Neural progenitor cell (in vitro differentiated cells): Measurements from ENCODE around the gene VARS1. TPM values are rescaled to one million over a fixed set of nuclear protein-coding genes. Genes with fewer than 3 reads are reported as not detected.
"Not testable (repeated sequence)": the region's sequence is repeated elsewhere in the genome, so short reads cannot be mapped to it uniquely, and the experiment has no call there.

Source experiments
- DNase-seq: peaks from one replicate; pipeline ENCODE4 v3.0.0-alpha.2; 2016; ENCODE audit warnings: low spot score
- H2AFZ ChIP-seq: fragments of 200-600 bp; sonication (generic); replicated peaks from 2 replicates; pipeline ENCODE4 v1.6.1; 2016; ENCODE audit warnings: antibody characterized with exemption
- H3F3A ChIP-seq: fragments of 200-600 bp; sonication (generic); 2 replicates; pipeline ENCODE4 v1.6.1; 2016; ENCODE audit warnings: antibody characterized with exemption, low read depth
- H3K27ac ChIP-seq: fragments of 200-600 bp; sonication (generic); 2 replicates; pipeline ENCODE4 v1.5.1; 2016; ENCODE audit warnings: mild to moderate bottlenecking
- H3K27me3 ChIP-seq: fragments of 200-600 bp; sonication (generic); 2 replicates; pipeline ENCODE4 v1.6.1; 2016; ENCODE audit warnings: mild to moderate bottlenecking, moderate library complexity
- H3K36me3 ChIP-seq: fragments of 200-600 bp; sonication (generic); 2 replicates; pipeline ENCODE4 v1.5.1; 2016
- H3K4me1 ChIP-seq: fragments of 200-600 bp; sonication (generic); 2 replicates; pipeline ENCODE4 v1.6.1; 2016; ENCODE audit warnings: mixed run types
- H3K4me2 ChIP-seq: fragments of 200-600 bp; sonication (generic); 2 replicates; pipeline ENCODE4 v1.6.1; 2016
- H3K4me3 ChIP-seq: fragments of 200-600 bp; sonication (generic); 2 replicates; pipeline ENCODE4 v1.5.1; 2016
- H3K79me2 ChIP-seq: fragments of 200-600 bp; sonication (generic); 2 replicates; pipeline ENCODE4 v1.6.1; 2016; ENCODE audit warnings: low read depth
- H3K9ac ChIP-seq: fragments of 200-600 bp; sonication (generic); 2 replicates; pipeline ENCODE4 v1.6.1; 2016
- H3K9me3 ChIP-seq: fragments of 200-600 bp; sonication (generic); 2 replicates; pipeline ENCODE4 v1.5.1; 2016; ENCODE audit warnings: low read depth
- H4K20me1 ChIP-seq: fragments of 200-600 bp; sonication (generic); 2 replicates; pipeline ENCODE4 v1.6.1; 2016; ENCODE audit warnings: low read depth
- H3K27ac Mint-ChIP-seq: 3 replicates; pipeline ENCODE4 v1.8.0; 2021; ENCODE audit warnings: mixed read lengths
- H3K27me3 Mint-ChIP-seq: 2 replicates; pipeline ENCODE4 v1.8.0; 2022; ENCODE audit warnings: low read depth, mild to moderate bottlenecking, inconsistent platforms, moderate library complexity, mixed read lengths; ENCODE audit not compliant: insufficient read depth
- H3K36me3 Mint-ChIP-seq: 3 replicates; pipeline ENCODE4 v1.8.0; 2021; ENCODE audit warnings: mixed read lengths
- H3K4me1 Mint-ChIP-seq: 3 replicates; pipeline ENCODE4 v1.8.0; 2021; ENCODE audit warnings: mixed read lengths
- H3K4me3 Mint-ChIP-seq: 3 replicates; pipeline ENCODE4 v1.8.0; 2021; ENCODE audit warnings: mild to moderate bottlenecking, moderate library complexity, mixed read lengths
- H3K9me3 Mint-ChIP-seq: 3 replicates; pipeline ENCODE4 v1.8.0; 2020; ENCODE audit warnings: mixed read lengths
- EZH2 ChIP-seq: fragments of 200-600 bp; sonication (generic); IDR thresholded peaks from 2 replicates; pipeline ENCODE4 v1.6.1; 2017; ENCODE audit warnings: antibody characterized with exemption, mild to moderate bottlenecking, moderate library complexity
- EZH2phosphoT487 ChIP-seq: fragments of 200-600 bp; sonication (generic); IDR thresholded peaks from 2 replicates; pipeline ENCODE4 v1.6.1; 2017; ENCODE audit warnings: antibody characterized with exemption
- total RNA-seq: library from RNA; depleted of rRNA; stranded (reverse); fragments of >200 nt; gene quantifications from 2 replicates; pipeline ENCODE4 v1.2.3, GENCODE V29; 2015; ENCODE audit warnings: low replicate concordance
- TF ChIP-seq, protein P1 (sequence below): fragments of 200-600 bp; sonication (generic); IDR thresholded peaks from 2 replicates; pipeline ENCODE4 v1.5.1; 2017; ENCODE audit warnings: antibody characterized with exemption, mild to moderate bottlenecking

The VARS1 gene
- total RNA-seq, 1 donor from 2014 or later, result 34.1 TPM

DNA sequence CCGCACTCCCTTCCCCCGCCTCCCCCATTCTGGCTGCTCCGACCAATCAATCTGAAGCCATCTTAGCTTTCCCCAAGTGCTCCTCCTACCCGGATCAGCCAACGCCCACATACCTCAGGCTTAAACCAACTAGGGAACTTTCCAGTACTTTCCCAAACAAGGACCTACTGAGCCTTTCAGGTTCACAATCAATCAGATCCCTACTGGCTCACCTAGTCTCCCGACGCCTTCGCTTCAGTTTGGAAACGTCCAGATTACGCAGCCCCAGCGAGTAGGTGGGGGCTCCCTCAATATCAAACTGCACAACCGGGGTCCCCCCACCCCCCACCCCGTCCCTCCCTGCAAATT lies 19.1 kb upstream of the VARS1 start:
- Histone ChIP-seq H2AFZ (no peak overlapping the region), H3K36me3 (no peaks in the 10 kb centered on the region), H3K27ac (peak overlapping the region; percentile 85), H3K9me3 (no peaks in the 10 kb centered on the region), H4K20me1 (no peaks in the 10 kb centered on the region), H3K4me1 (peaks cover 13% of the 10 kb centered on the region), H3F3A (peaks cover 40% of the 10 kb centered on the region), H3K27me3 (no peaks in the 10 kb centered on the region), H3K79me2 (peaks cover 11% of the 10 kb centered on the region), H3K4me3 (peak overlapping the region; percentile 41), H3K9ac (no peak overlapping the region), H3K4me2 (peak overlapping the region; percentile 70)
- Mint-ChIP-seq H3K27me3 (peaks cover 5% of the 10 kb centered on the region), H3K4me3 (peak overlapping the region; percentile 79), H3K27ac (peak overlapping the region; percentile 60), H3K9me3 (peaks cover 15% of the 10 kb centered on the region), H3K4me1 (peaks cover 13% of the 10 kb centered on the region), H3K36me3 (peaks cover 4% of the 10 kb centered on the region)
- TF ChIP-seq EZH2phosphoT487, result no peak
- no peak for TF ChIP-seq EZH2
- TF ChIP-seq, protein P1, sequence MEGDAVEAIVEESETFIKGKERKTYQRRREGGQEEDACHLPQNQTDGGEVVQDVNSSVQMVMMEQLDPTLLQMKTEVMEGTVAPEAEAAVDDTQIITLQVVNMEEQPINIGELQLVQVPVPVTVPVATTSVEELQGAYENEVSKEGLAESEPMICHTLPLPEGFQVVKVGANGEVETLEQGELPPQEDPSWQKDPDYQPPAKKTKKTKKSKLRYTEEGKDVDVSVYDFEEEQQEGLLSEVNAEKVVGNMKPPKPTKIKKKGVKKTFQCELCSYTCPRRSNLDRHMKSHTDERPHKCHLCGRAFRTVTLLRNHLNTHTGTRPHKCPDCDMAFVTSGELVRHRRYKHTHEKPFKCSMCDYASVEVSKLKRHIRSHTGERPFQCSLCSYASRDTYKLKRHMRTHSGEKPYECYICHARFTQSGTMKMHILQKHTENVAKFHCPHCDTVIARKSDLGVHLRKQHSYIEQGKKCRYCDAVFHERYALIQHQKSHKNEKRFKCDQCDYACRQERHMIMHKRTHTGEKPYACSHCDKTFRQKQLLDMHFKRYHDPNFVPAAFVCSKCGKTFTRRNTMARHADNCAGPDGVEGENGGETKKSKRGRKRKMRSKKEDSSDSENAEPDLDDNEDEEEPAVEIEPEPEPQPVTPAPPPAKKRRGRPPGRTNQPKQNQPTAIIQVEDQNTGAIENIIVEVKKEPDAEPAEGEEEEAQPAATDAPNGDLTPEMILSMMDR, result no peak
- DNase-seq, result peak; percentile 96

DNA sequence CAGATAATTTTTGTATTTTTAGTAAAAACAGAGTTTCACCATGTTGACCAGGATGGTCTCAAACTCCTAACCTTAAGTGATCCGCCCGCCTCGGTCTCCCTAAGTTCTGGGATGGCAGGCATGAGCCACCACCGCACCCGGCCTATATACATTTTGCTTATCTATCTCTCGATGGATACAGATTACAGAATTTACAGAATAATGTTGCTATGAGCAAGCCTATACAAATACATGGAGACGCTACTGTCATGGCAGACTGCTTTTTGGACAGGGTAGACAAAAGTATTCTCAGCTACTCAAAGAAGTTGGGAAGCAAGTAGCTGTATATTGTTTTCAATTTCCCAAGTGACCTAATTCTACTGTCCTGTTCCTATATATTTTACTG lies 17.9 kb upstream of the VARS1 start:
- Histone ChIP-seq H3K79me2 (peaks cover 11% of the 10 kb centered on the region), H3K4me3 (no peak overlapping the region), H4K20me1 (no peaks in the 10 kb centered on the region), H3K4me1 (peaks cover 13% of the 10 kb centered on the region), H2AFZ (no peak overlapping the region), H3K27ac (no peak overlapping the region), H3K9me3 (no peaks in the 10 kb centered on the region), H3K27me3 (no peaks in the 10 kb centered on the region), H3K9ac (no peak overlapping the region), H3F3A (peaks cover 32% of the 10 kb centered on the region), H3K4me2 (no peak overlapping the region), H3K36me3 (no peaks in the 10 kb centered on the region)
- TF ChIP-seq, protein P1, result no peak
- no peak for TF ChIP-seq EZH2
- TF ChIP-seq EZH2phosphoT487, result no peak
- Mint-ChIP-seq H3K27me3 (peaks cover 8% of the 10 kb centered on the region), H3K9me3 (peaks cover 13% of the 10 kb centered on the region), H3K4me1 (peaks cover 13% of the 10 kb centered on the region), H3K4me3 (no peak overlapping the region), H3K36me3 (peaks cover 4% of the 10 kb centered on the region), H3K27ac (no peak overlapping the region)
- DNase-seq, result no peak

DNA sequence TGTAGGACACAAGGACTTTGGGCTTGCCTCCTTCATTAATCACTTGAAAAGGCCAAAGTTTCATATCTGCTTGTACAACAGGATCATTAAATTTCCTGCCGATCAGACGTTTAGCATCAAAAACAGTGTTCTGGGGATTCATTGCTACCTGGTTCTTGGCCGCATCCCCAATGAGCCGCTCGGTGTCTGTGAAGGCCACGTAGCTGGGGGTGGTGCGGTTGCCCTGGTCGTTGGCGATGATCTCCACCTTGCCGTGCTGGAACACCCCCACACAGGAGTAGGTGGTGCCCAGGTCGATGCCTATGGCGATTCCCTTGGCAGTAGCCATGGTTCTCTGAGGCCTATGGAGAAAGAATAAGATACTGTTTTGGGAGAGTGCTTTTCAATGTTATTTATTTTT lies 16.1 kb upstream of the VARS1 start:
- H3K79me2 ChIP-seq, result peaks cover under 1% of the 10 kb centered on the region
- H2AFZ ChIP-seq, result no peak overlapping the region
- no peak overlapping the region for H3K4me3 Mint-ChIP-seq
- H3K4me1 Mint-ChIP-seq, result peaks cover 10% of the 10 kb centered on the region
- TF ChIP-seq, protein P1, result no peak
- TF ChIP-seq EZH2 (no peak), EZH2phosphoT487 (no peak)
- H3K36me3 ChIP-seq, result no peaks in the 10 kb centered on the region
- peaks cover 11% of the 10 kb centered on the region for H3K4me1 ChIP-seq
- H3K27ac Mint-ChIP-seq, result no peak overlapping the region
- no peaks in the 10 kb centered on the region for H3K36me3 Mint-ChIP-seq
- H3K27ac ChIP-seq, result no peak overlapping the region
- H3K27me3 Mint-ChIP-seq, result peaks cover 8% of the 10 kb centered on the region
- H3K9me3 Mint-ChIP-seq, result peaks cover 2% of the 10 kb centered on the region
- peaks cover 35% of the 10 kb centered on the region for H3F3A ChIP-seq
- no peaks in the 10 kb centered on the region for H3K9me3 ChIP-seq
- no peaks in the 10 kb centered on the region for H3K27me3 ChIP-seq
- no peak overlapping the region for H3K9ac ChIP-seq
- no peaks in the 10 kb centered on the region for H4K20me1 ChIP-seq
- no peak overlapping the region for H3K4me3 ChIP-seq
- no peak for DNase-seq
- H3K4me2 ChIP-seq, result no peak overlapping the region

DNA sequence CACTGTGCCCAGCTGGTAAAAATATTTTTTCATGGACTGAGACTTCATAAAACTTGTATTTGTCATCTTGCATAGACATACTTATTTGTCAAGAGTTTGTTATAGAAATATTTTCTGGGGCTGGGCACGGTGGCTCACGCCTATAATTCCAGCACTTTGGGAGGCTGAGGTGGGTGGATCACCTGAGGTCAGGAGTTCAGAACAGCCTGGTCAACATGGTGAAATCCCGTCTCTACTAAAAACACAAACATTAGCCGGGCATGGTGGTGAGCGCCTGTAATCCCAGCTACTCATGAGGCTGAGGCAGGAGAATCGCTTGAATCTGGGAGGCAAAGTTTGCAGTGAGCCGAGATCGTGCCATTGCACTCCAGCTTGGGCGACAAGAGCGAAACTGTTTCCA lies 13.0 kb upstream of the VARS1 start:
- not testable (repeated sequence) for DNase-seq, H3K9ac ChIP-seq, H3K27me3 Mint-ChIP-seq, H3K4me3 Mint-ChIP-seq, H3K9me3 ChIP-seq, H3K4me2 ChIP-seq, H3K4me3 ChIP-seq, H4K20me1 ChIP-seq, H3K27ac ChIP-seq, H3K36me3 ChIP-seq, H3K27ac Mint-ChIP-seq, H3K4me1 Mint-ChIP-seq, H2AFZ ChIP-seq, H3K27me3 ChIP-seq, H3K9me3 Mint-ChIP-seq, H3K36me3 Mint-ChIP-seq
- peaks cover 31% of the 10 kb centered on the region for H3K79me2 ChIP-seq
- H3K4me1 ChIP-seq, result peaks cover 13% of the 10 kb centered on the region
- peaks cover 34% of the 10 kb centered on the region for H3F3A ChIP-seq
